Body of pancreas (tissue), 4 donors: ENCODE results near the gene PTPRN2.

Experiments used
- CTCF ChIP-seq, 7 experiments: fragments of 450-650 bp in 4 of 7; fragments of 200-600 bp in 3 of 7; sonication (generic) in 3 of 7; IDR thresholded peaks; one replicate each; pipeline ENCODE4 v1.5.1; 2016 to 2019; ENCODE audit warnings: antibody characterized with exemption in 7 of 7
- POLR2A ChIP-seq, 3 donors: fragments of 450-650 bp; IDR thresholded peaks; one replicate each; pipeline ENCODE4 v1.6.1; 2016; ENCODE audit warnings: antibody characterized with exemption in 3 of 3, mild to moderate bottlenecking in 2 of 3

- TF ChIP-seq POLR2A (IDR thresholded peaks at IDR 0.05), result no peak
- no peak for TF ChIP-seq CTCF (IDR thresholded peaks at IDR 0.05)
Measured at GRCh38 chr7:157762824-157763223, 824.8 kb downstream of the PTPRN2 start.
